NCI-H2107 treated with DMSO at 0.1 percent for 48 hours (cell line): Measurements from ENCODE around the gene TDRD10.

ENCODE experiments used
- DNase-seq: peaks from one replicate; lab custom pipeline; 2025; ENCODE audit not compliant: unreplicated experiment; lab: John Stamatoyannopoulos, UW

TDRD10 gene, protein sequence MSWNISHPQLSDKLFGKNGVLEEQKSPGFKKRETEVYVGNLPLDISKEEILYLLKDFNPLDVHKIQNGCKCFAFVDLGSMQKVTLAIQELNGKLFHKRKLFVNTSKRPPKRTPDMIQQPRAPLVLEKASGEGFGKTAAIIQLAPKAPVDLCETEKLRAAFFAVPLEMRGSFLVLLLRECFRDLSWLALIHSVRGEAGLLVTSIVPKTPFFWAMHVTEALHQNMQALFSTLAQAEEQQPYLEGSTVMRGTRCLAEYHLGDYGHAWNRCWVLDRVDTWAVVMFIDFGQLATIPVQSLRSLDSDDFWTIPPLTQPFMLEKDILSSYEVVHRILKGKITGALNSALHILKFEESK

DNA sequence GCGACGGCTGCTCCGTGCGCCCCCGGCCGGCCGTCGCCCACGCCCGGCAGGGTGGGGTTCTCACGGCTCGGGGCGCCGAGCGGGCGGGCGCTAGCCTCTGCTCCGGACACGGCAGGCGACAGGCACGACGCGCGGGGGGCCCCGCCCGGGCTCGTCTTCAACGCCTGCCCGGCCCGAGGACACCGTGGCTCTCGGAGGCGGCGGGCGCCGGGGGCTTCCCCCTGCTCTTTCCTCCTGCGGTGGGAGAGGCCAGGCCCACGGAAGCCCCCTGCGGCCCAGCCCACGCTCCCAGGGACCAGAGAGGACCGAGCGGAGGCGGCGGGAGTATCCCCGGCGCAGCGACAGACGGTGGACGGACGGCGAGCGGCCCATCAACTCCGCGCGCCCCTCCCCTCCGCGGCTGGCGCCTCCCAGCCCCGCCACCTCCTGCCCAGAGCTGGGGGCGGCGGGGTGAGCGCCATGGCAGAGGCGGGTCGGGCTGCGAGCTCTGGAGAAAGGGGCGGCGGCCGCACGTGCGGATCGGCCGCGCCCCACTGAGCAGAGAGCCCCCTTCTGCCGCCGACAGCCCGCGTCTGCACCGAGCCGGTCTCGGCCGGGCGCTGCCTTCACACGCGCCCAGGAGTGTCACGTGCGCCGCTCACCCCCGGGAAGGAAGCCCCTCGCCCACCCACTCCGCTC is at the start of gene TDRD10, which contains the start of gene SHE:
Gene TDRD10, plus strand, starts transcription at position 154 of the 678 bp plus-strand sequence. CDS start 4,685 bp downstream, outside the sequence.
Gene SHE, minus strand, starts transcription at position 347 of the 678 bp plus-strand sequence. CDS start 386 bp downstream, outside the sequence.
- no peak for DNase-seq

DNA sequence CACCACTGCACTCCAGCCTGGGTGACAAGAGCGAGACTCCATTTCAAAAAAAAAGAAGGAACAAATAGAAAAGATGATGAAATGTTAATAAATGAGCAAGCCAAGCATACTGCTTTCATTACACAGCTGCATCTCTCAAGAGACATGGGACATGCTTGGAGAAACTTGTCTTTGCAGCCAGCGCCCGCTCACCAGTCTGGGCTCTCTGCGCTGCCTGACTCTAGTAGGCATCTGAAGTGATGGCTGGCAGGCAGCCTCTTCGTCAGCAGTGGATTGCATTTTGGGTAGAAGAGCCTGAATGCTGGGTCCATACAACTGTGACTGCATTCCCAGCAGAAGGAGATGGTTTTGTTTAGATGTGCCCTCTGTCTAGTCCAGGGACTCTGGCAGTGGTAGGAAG is 48.9 kb upstream of the TDRD10 start:
- no peak for DNase-seq

DNA sequence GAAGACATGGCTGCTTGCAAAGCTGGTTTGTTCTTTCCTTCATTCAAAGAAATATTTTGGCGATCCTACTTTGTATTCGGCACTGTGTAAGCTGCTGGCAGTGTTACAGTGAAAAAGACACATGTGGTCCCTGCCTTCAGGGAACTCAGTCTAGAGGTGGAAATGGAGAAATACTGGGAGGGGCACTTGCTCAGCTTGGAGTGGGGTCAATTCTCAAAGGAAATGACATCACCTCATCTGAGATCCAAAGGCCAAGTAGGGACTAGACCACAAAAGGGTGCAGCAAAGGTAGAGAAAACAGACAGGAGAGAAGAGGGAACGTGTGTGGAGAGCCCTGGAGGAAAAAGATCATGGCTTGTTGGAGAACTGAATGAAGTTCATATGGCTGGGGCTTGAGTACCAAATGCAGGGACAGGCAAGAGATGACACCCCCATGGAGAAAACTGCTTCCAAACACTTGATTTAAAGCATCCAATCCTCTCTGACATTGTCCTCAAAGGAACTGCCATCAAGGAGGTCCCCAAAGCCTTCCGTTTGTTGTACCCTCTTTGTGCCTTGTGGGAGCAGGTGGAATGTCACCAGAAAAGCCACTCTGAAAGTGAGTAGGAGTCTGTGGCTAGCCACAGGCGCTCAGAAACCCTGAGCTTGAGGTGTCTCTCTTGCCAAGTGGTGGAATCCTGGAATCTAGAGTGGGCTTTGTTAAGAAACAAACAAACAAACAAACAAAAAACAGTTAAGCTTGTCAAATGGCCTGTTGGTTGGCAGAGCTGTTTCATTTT is 48.3 kb upstream of the TDRD10 start:
- DNase-seq: no peak

DNA sequence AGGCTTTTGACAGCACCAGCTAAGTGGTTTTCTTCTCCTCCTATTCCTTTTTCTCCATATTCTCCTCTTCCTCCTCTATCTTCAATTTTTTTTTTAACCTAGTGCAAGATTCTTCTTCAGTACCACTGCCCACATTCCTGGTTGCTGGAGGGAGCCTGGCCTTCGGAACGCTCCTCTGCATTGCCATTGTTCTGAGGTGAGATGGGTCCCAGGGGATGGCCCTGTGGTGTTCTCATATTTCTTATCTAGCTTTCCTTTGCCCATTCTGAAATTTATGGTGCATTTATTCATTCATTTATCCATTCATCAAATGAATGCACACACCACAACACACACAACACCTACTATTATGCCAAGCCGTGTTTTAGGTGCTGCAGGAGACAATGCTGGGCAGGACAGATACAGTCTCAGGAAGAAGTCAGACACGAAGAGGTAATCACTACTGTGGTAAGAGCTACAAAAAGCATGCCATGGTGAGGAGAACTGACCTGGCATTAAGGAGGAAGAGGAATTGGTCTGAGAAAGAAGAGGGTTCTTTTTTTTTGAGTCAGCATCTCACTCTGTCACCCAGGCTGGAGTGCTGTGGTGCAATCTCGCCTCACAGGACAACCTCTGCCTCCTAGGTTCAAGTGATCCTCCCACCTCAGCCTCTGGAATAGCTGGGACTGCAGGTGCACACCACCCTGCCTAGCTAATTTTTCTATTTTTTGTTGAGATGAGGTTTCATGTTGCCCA is 47.5 kb upstream of the TDRD10 start:
- DNase-seq: peak; percentile 89

DNA sequence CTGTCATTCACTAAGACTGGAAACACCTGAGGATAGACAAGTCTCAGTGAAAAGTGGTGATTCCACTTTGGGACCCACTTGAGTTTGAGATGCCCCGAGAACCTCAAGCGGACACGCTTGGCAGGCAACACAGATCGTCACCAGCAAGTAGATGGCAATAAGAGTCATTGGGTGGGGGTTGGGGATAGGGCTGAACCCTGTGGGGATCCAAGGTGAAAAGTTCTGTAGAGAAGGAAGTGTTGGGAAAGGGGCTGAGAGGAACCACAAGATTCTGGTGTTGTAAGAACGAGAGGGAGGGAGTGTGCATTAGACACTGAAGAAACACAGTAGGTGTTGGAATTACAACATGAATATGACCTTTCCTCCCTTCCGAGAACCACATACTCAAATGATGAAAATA is 45.4 kb upstream of the TDRD10 start:
- no peak for DNase-seq

DNA sequence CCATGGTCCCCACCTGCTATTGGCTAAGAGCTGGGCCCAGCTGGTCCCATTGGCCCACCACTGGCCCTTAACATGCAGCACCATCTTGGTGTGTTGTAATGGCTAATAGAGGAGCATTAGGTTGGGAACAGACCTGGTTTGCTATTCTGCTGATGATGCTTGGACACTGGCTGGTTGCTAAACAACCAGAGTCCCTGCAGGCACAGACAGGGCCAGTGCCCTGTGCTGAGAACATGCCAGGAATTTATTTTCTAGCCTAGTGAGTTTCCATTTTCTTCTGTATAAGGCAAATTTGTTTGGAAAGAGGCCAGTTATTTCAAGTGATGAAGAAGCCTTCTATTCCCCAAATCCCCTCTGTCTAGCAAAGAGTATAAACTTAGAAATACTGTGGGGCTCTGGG is 42.9 kb upstream of the TDRD10 start:
- no peak for DNase-seq

DNA sequence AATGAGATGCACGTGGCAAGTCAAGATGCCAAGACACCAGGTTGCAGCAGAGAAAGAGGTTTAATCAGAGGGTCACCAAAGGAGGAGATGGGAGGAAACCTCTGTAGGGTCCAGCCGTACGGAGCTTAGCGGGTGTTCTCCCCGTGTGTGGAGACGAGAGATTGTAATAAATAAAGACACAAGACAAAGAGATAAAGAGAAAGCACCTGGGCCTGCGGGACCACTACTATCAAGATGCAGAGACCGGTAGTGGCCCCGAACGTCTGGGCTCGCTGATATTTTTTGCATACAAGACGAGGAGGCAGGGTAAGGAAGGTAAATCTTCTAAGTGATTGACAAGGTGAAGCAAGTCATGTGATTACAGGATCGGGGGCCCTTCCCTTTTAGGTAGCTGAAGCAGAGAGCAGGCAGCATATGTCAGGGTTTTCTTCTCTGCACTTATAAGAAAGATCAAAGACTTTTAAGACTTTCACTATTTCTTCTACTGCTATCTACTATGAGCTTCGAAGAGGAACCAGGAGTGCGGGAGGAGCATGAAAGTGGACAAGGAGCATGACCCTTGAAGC is 41.2 kb upstream of the TDRD10 start:
- no peak for DNase-seq

DNA sequence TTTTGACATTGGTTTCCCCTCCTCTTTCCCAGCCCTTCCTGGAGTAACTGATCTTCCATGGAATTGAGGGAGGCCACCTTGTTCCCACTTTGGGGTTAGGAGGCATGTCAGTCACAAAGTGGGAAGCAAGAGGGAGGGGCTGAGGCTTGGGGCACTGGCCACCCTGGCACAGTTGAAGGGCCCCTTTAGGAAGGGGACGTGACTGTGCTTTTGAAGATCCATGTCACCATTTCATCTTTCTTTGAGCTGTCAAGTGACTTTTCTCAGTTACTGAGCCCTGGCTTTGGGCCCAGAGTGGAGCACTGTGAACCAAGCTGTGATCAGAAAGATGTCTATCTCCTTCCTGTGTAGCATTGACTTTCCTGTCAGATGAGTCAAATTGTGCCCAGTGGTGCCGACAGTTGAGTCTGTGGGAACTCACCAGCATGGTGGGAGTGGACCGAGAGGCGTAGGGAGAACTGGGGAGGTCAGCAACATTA is 38.5 kb upstream of the TDRD10 start:
- DNase-seq: no peak

DNA sequence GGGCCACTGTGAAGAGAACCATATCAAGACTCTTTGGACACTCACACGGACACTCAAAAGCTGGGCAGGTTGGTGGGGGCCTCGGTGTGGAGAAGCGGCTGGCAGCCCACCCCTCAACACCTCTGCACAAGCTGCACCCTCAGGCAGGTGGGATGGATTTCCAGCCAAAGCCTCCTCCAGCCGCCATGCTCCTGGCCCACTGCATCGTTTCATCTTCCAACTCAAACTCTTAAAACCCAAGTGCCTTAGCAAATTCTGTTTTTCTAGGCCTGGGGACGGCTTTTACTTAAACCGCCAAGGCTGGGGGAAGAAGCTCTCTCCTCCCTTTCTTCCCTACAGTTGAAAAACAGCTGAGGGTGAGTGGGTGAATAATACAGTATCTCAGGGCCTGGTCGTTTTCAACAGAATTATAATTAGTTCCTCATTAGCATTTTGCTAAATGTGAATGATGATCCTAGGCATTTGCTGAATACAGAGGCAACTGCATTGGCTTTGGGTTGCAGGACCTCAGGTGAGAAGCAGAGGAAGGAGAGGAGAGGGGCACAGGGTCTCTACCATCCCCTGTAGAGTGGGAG is 36.3 kb upstream of the TDRD10 start:
- DNase-seq: no peak

DNA sequence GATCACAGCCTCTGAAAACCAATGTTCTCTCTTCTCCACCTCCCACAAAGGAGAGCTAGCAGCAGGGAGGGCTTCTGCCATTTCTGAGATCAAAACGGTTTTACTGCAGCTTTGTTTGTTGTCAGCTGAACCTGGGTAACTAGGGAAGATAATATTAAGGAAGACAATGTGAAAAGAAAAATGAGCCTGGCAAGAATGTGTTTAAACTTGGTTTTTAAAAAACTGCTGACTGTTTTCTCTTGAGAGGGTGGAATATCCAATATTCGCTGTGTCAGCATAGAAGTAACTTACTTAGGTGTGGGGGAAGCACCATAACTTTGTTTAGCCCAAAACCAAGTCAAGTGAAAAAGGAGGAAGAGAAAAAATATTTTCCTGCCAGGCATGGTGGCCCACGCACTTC is 35.8 kb upstream of the TDRD10 start:
- DNase-seq: no peak

DNA sequence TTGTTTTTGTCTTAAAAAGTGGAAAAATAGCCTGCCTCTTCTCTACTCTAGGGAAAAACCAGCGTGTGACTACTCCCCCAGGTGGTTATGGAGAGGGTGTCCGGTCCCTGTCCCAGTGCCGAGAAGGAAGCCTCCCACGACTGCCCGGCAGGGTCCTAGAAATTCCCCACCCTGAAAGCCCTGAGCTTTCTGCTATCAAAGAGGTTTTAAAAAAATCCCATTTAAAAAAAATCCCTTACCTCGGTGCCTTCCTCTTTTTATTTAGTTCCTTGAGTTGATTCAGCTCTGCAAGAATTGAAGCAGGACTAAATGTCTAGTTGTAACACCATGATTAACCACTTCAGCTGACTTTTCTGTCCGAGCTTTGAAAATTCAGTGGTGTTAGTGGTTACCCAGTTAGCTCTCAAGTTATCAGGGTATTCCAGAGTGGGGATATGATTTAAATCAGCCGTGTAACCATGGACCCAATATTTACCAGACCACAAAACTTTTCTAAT is 35.0 kb upstream of the TDRD10 start:
- DNase-seq: no peak

DNA sequence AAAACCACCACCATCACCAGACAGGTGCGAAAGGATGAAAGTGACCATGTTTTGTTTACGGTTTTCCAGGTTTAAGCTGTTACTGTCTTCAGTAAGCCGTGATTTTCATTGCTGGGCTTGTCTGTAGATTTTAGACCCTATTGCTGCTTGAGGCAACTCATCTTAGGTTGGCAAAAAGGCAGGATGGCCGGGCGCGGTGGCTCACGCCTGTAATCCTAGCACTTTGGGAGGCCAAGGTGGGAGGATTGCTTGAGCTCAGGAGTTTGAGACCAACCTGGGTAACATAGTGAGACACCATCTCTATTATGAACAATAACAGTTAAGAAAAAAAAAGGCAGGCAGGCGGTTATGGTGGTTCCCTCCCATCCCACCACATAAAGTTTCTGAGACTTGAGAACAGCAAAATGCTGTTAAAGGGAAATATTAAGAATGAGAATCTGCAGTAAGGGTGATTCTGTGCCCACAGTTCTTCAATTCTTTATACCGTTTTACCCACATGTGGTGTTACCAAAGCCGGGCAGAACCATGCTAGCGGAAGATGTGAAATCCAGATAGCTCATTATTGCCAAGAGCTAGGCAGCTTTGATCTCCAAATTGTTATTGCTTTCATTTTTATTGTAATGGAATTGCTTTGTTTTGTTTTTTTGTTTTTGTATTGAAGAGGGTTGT is 34.5 kb upstream of the TDRD10 start:
- DNase-seq: no peak

DNA sequence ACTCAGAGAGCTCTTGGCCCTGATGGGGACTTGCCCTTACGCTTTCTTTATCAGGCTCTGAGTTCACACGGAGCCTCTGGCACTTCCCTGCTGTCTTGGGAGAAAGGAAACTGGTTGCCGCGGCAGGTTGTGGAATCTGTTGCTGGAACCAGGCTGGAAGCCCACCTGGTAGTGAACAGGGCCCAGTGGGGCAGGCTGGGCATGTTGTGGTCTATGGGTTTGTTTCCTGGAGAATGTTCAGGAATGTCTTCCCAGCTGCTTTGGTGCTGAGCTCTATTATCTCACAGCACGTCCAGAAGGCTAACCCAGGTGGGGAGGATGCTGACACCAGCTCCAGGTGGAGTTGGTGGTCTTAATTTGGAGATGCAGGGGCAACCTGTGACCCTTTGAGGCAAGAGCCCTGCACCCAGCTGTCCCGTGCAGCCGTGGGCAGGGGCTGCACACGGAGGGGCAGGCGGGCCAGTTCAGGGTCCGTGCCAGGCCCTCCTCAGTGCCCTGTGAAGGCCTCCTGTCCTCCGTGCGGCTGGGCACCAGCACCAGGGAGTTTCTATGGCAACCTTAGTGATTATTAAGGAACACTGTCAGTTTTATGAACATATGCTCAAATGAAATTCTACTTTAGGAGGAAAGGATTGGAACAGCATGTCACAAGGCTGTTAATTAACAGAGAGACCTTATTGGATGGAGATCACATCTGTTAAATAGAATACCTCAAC is 33.3 kb upstream of the TDRD10 start:
- no peak for DNase-seq

DNA sequence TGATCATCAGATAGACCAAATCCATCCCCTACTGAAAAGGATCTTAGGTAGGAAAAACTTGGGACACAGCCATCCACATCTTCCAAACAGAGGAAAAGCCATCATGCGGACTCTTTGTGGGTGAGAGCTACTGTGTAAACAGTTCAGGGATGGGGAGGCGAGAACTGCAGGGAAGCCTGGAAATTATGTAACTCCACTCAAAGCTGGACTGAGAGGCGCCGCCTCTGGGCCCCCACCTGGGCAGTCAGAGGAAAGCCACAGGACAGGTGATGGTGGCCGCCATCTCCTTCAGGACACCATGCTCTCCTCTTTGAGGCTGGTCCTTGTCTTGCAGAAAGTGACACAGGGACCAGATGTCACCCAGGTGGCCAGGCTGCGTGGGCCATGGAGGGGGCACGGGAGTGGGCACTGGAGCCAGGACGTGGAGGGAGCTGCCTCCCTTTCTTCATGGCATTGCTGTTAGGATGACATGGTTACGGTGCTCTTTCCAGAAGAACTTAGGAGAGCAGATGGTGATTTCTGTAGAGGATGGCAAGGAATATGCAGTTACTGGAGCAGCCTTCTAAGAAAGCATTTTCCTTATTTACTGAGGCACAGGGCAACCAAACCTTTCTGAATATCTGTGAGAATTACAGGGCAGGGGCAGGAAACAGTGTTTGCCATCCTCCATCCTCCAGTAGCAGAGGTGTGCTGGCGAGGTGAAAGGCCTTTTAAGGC is 32.0 kb upstream of the TDRD10 start:
- no peak for DNase-seq

DNA sequence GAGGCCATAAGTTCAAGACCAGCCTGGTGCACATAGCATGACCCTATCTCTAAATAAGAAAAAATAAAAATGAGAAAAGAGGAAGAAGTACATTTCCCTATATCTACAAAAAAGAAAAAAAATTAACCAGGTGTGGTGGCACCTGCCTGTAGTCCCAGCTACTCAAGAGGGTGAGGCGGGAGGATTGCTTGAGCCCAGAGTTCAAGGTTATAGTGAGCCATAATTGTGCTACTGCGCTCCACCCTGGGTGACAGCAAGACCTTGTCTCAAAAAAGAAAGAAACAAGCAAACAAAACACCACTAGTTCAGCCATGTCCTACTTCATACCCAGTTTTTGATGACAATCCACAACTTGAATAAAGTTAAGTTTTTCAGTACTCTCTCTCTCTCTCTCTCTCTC is 30.7 kb upstream of the TDRD10 start:
- no peak for DNase-seq

DNA sequence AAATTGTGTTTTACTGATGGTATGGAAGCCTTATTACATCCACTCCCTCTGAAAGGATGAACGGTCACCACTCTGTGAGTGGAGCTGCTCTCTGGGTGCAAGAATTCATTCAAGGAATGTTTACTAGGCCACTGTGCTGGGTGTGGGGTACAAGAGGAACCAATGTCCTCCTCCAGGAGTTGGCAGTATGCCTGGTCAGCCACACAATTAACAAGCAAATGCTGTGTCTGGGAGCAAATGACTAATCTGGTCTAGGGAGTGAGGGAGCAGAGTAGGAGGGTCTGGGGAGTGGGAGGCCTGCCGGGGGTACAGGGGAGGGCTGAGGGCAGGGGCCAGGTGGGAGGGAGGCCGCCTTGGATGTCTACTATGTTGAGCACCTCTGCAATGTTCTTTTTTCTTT is 27.2 kb upstream of the TDRD10 start:
- no peak for DNase-seq

DNA sequence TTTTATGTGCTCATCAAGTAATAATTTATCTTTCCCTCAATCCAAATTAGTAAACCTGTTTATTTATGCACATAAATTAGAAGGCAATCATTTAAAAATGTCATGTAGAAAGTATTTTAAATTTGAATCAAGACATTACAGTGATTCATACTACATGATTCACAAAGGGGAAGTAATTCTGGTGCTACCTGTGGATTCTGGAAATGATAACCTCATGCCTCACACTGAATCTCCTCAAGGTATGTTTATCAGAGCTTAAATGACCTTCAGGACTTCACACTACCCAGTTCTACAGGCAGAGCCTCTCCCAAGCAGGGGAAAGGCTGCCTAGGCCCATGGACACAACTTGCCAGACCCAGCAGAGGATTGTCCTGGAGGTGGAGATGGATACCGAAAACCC is 25.2 kb upstream of the TDRD10 start:
- no peak for DNase-seq

DNA sequence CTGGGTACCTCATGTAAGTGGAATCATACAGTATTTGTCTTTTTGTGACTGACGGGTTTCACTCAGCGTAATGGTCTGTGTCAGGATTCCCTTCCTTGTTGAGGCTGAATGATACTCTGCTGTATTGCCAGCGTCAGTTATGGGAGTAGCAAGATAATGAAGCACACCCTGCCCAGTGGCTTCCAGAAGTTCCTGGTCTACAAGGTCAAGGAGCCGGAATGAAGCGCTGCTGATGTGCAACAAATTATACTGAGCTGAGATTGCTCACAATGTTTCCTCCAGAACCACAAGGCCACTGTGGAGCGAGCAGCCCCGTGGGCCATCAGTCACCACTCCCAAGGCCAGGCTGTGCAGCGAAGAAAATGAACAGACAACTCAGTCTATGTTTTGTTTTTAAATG is 24.0 kb upstream of the TDRD10 start:
- DNase-seq: no peak
